PC-3 (cell line): ENCODE measurements around the gene ROBO2. TPM values are rescaled to one million over a fixed set of nuclear protein-coding genes. Genes with fewer than 3 reads are reported as not detected.

Experiments
- ATAC-seq: fragments of 200-7000 bp; cut with Tn5 transposase; 2 replicates; pipeline ENCODE4 v1.9.1; 2020; ENCODE audit warnings: mild to moderate bottlenecking, moderate library complexity
- BruUV-seq: library from RNA; stranded (reverse); fragments of 400-500 nt; replicated peaks from 2 replicates; lab custom pipeline; 2021; lab: Mats Ljungman, UMichigan
- CTCF ChIA-PET: fragments of 300-600 bp; sonication (Branson Sonifier 250); formaldehyde crosslinking; loops from one replicate; lab custom pipeline; 2022; ENCODE audit warnings: antibody characterized with exemption; lab: Charles Lee
- POLR2A ChIA-PET: fragments of 300-600 bp; sonication (Branson Sonifier 250); formaldehyde crosslinking; loops from one replicate; lab custom pipeline; 2022; ENCODE audit warnings: antibody characterized with exemption; ENCODE audit not compliant: unreplicated experiment; lab: Charles Lee
- DNase-seq: peaks from one replicate; pipeline ENCODE4 v3.0.0-alpha.2; 2015
- H2AFZ ChIP-seq: fragments of 300-600 bp; sonication (generic); 2 replicates; pipeline ENCODE4 v1.6.0; 2016; ENCODE audit warnings: antibody characterized with exemption, low read length
- H3F3A ChIP-seq: fragments of 300-600 bp; sonication (generic); one replicate; pipeline ENCODE4 v1.6.0; 2017; ENCODE audit warnings: antibody characterized with exemption, low read length, control low read depth, mild to moderate bottlenecking; ENCODE audit not compliant: unreplicated experiment
- H3K27ac ChIP-seq: fragments of 300-600 bp; sonication (generic); 2 replicates; pipeline ENCODE4 v1.5.1; 2016; ENCODE audit warnings: mild to moderate bottlenecking, low read length
- H3K27me3 ChIP-seq: fragments of 300-600 bp; sonication (generic); 2 replicates; pipeline ENCODE4 v1.6.1; 2016; ENCODE audit warnings: low read length, mixed read lengths
- H3K36me3 ChIP-seq: fragments of 300-600 bp; sonication (generic); 2 replicates; pipeline ENCODE4 v1.6.1; 2016; ENCODE audit warnings: low read depth, mixed run types, low read length, mixed read lengths
- H3K4me1 ChIP-seq: fragments of 300-600 bp; sonication (generic); 2 replicates; pipeline ENCODE4 v1.5.1; 2016; ENCODE audit warnings: low read length; ENCODE audit not compliant: insufficient read depth
- H3K4me2 ChIP-seq: fragments of 300-600 bp; sonication (generic); 2 replicates; pipeline ENCODE4 v1.6.0; 2016; ENCODE audit warnings: low read length
- H3K4me3 ChIP-seq: fragments of 300-600 bp; sonication (generic); 2 replicates; pipeline ENCODE4 v1.5.1; 2016; ENCODE audit warnings: mild to moderate bottlenecking, low read length, mixed read lengths
- H3K79me2 ChIP-seq: fragments of 300-600 bp; sonication (generic); 2 replicates; pipeline ENCODE4 v1.6.1; 2017; ENCODE audit warnings: low read length, mixed read lengths
- H3K9ac ChIP-seq: fragments of 300-600 bp; sonication (generic); 2 replicates; pipeline ENCODE4 v1.6.0; 2016; ENCODE audit warnings: mild to moderate bottlenecking, low read length
- H3K9me2 ChIP-seq: fragments of 300-600 bp; sonication (generic); replicated peaks from 2 replicates; pipeline ENCODE4 v1.6.1; 2016; ENCODE audit warnings: mixed run types, low read length, mixed read lengths
- H3K9me3 ChIP-seq: fragments of 300-600 bp; sonication (generic); 2 replicates; pipeline ENCODE4 v1.6.1; 2016; ENCODE audit warnings: low read length, mixed read lengths
- H4K20me1 ChIP-seq: fragments of 300-600 bp; sonication (generic); 2 replicates; pipeline ENCODE4 v1.6.1; 2016; ENCODE audit warnings: low read length, mixed read lengths
- EZH2 ChIP-seq: fragments of 300-600 bp; sonication (generic); IDR thresholded peaks from one replicate; pipeline ENCODE4 v1.6.1; 2017; ENCODE audit warnings: antibody characterized with exemption, mild to moderate bottlenecking, low read length; ENCODE audit not compliant: unreplicated experiment
- EZH2phosphoT487 ChIP-seq: fragments of 300-600 bp; sonication (generic); IDR thresholded peaks from 2 replicates; pipeline ENCODE4 v1.6.1; 2018; ENCODE audit warnings: mild to moderate bottlenecking, antibody characterized with exemption, low read length, borderline replicate concordance
- intact Hi-C: fragments of 100-400 bp; cut with micrococcal nuclease; formaldehyde crosslinking; loops from 2 replicates; pipeline ENCODE4 v1.9.0; 2023
- total RNA-seq: library from RNA; depleted of rRNA; stranded (reverse); fragments of >200 nt; gene quantifications from 2 replicates; pipeline ENCODE4 v1.2.3, GENCODE V29; 2014
- TF ChIP-seq, protein P1 (sequence below): fragments of 300-600 bp; sonication (generic); conservative IDR thresholded peaks from 2 replicates; pipeline ENCODE4 v1.5.1; 2017; ENCODE audit warnings: antibody characterized with exemption, low read depth, mild to moderate bottlenecking, low read length

The ROBO2 gene
- total RNA-seq, 1 experiment from 2014 or later, result not detected

DNA sequence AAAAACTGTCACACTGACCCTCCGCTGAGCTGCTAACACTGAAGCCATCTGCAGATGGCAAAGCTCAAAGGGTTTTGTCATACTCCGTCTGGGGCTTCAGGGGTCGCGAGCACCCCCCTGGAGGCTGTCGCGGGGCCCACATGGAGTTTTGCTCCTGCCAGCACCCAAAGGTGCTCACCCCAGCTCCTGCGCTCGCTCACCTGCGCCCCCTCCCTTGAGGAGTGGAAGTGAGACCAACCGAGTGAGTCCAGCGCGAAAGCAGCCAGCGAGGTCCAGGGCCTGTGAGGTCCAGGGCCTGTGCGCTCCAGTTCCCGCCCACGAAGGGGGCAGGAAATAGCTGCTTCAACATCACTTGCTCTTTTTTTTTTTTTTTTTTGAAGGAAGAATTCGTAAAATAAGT lies 208.5 kb downstream of the ROBO2 start:
- no peaks in the 10 kb centered on the region for H3K36me3 ChIP-seq
- BruUV-seq, result no TSS peak
- H3K79me2 ChIP-seq, result no peaks in the 10 kb centered on the region
- ATAC-seq (no peak), DNase-seq (no peak)
- intact Hi-C loops, result no loop called here
- CTCF ChIA-PET, result interaction anchor here (0.7 kb wide), 1 partner anchor 1838 kb away, joined by 8 read pairs; no protein-coding TSS in a partner anchor
- H4K20me1 ChIP-seq, result no peaks in the 10 kb centered on the region
- H3F3A ChIP-seq, result no peaks in the 10 kb centered on the region
- peaks cover 74% of the 10 kb centered on the region for H3K27me3 ChIP-seq
- H3K4me3 ChIP-seq, result no peak overlapping the region
- no peak overlapping the region for H3K4me2 ChIP-seq
- no peak overlapping the region for H2AFZ ChIP-seq
- H3K9me2 ChIP-seq, result no peaks in the 10 kb centered on the region
- H3K9ac ChIP-seq, result no peak overlapping the region
- no peak overlapping the region for H3K27ac ChIP-seq
- H3K9me3 ChIP-seq, result no peaks in the 10 kb centered on the region
- TF ChIP-seq EZH2, result no peak
- TF ChIP-seq, protein P1, sequence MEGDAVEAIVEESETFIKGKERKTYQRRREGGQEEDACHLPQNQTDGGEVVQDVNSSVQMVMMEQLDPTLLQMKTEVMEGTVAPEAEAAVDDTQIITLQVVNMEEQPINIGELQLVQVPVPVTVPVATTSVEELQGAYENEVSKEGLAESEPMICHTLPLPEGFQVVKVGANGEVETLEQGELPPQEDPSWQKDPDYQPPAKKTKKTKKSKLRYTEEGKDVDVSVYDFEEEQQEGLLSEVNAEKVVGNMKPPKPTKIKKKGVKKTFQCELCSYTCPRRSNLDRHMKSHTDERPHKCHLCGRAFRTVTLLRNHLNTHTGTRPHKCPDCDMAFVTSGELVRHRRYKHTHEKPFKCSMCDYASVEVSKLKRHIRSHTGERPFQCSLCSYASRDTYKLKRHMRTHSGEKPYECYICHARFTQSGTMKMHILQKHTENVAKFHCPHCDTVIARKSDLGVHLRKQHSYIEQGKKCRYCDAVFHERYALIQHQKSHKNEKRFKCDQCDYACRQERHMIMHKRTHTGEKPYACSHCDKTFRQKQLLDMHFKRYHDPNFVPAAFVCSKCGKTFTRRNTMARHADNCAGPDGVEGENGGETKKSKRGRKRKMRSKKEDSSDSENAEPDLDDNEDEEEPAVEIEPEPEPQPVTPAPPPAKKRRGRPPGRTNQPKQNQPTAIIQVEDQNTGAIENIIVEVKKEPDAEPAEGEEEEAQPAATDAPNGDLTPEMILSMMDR, result no peak
- TF ChIP-seq EZH2phosphoT487, result no peak
- POLR2A ChIA-PET, result no interaction called here
- H3K4me1 ChIP-seq, result no peaks in the 10 kb centered on the region

DNA sequence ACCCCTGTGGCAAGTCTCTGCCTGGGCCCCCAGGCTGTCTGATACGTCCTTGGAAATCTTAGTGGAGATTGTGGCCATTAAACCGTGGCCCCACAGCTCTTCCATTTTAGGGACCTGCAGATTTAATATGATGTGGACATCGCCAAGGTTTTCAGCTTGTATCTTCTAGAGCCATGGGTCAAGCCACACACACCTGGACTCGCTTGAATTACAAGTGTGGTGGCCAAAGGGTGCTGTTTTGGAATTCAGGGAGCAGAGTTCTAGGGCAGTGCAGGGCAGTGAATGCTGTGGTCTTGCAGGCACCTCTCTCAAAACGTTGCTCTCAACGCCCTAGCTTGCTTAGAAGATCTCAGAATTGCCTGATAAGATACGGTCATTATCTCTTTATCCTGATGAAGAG lies 211.2 kb downstream of the ROBO2 start:
- ATAC-seq (no peak), DNase-seq (no peak)
- Histone ChIP-seq H3K4me3 (no peak overlapping the region), H3K36me3 (no peaks in the 10 kb centered on the region), H2AFZ (no peak overlapping the region), H3K27ac (no peak overlapping the region), H3F3A (no peaks in the 10 kb centered on the region), H3K9me3 (no peaks in the 10 kb centered on the region), H3K27me3 (peaks cover 58% of the 10 kb centered on the region), H4K20me1 (no peaks in the 10 kb centered on the region), H3K79me2 (no peaks in the 10 kb centered on the region), H3K4me2 (no peak overlapping the region), H3K4me1 (no peaks in the 10 kb centered on the region), H3K9me2 (no peaks in the 10 kb centered on the region), H3K9ac (no peak overlapping the region)
- intact Hi-C loops, result no loop called here
- BruUV-seq, result no TSS peak
- ChIA-PET POLR2A (no interaction called here), CTCF (no interaction called here)
- no peak for TF ChIP-seq EZH2phosphoT487
- no peak for TF ChIP-seq EZH2
- TF ChIP-seq, protein P1, result no peak

DNA sequence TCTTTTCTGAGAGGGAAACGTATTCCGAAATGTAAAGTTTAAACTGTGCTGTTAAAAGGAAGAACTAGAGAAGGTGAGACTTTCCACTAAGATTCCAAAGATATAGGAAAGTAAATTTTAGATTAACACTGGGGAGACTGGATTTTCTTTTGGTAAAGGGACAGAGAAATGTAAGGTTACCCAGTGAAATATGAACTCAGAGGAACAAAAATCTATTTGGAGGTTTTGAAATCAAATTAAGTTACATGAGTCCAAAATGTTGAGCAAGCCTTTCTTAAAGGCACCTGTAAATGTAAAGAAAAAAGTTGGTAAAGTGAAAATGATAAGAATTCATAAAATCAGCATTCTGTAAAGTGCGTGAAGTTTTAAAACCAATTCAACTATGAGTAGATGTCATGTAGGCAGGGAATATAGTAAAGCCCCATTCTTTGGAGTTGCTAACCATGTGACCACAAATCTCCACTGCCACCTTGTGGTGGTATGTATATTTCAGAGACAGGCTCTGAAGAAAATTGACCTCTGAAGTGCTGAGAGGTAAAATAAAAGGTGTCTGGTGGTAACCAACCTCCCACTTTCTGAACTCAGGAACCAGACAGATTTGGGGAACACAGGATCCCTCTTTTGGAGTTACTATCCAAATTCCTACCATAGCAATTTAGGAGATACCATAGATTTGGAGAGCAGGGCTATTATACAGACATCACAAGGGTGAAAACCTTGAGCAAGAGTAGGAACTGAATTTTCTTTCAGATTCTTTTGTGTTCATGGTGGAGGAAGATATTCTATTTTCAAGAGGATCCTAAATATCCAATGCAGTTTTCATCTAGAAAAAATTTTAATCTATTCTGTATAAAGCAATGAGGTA lies 215.3 kb downstream of the ROBO2 start:
- Histone ChIP-seq H3K27me3 (peaks cover 57% of the 10 kb centered on the region), H3K9me2 (no peaks in the 10 kb centered on the region), H3K79me2 (no peaks in the 10 kb centered on the region), H4K20me1 (no peaks in the 10 kb centered on the region), H3K4me3 (no peak overlapping the region), H3F3A (no peaks in the 10 kb centered on the region), H3K9ac (no peak overlapping the region), H2AFZ (no peak overlapping the region), H3K27ac (no peak overlapping the region), H3K9me3 (no peaks in the 10 kb centered on the region), H3K4me2 (no peak overlapping the region), H3K36me3 (no peaks in the 10 kb centered on the region), H3K4me1 (no peaks in the 10 kb centered on the region)
- ChIA-PET CTCF (no interaction called here), POLR2A (no interaction called here)
- TF ChIP-seq, protein P1, result peak; percentile 86
- no peak for TF ChIP-seq EZH2phosphoT487
- intact Hi-C loops, result loop anchor here (1.0 to 5.0 kb wide), 2 partner anchors 217 to 1392 kb away; no protein-coding TSS in a partner anchor
- no TSS peak for BruUV-seq
- ATAC-seq (peak; percentile 83), DNase-seq (peak; percentile 80)
